HG03095 (cell line): ENCODE results near the gene TAB3.
"Not testable (repeated sequence)": the region's sequence is repeated elsewhere in the genome, so short reads cannot be mapped to it uniquely, and the experiment has no call there.

Experiments used
- ATAC-seq: cut with Tn5 transposase; IDR thresholded peaks from one replicate; pipeline ENCODE4 v1.9.1; 2021; ENCODE audit warnings: moderate library complexity; ENCODE audit not compliant: unreplicated experiment

TAB3 gene

GRCh38 chrX:30822068-30822681 lies 66.9 kb downstream of the TAB3 start:
- peak; percentile 90 for ATAC-seq

GRCh38 chrX:30821116-30821515 lies 67.9 kb downstream of the TAB3 start:
- no peak for ATAC-seq

- ATAC-seq = no peak
Measured at GRCh38 chrX:30819080-30819479, 70.0 kb downstream of the TAB3 start.

- ATAC-seq = no peak
Measured at GRCh38 chrX:30816079-30816478, 73.0 kb downstream of the TAB3 start.

- no peak for ATAC-seq
Measured at GRCh38 chrX:30814978-30815377, 74.1 kb downstream of the TAB3 start.

GRCh38 chrX:30812326-30812725 lies 76.7 kb downstream of the TAB3 start:
- ATAC-seq = peak; percentile 92

- ATAC-seq = no peak
Measured at GRCh38 chrX:30806187-30806728, 82.8 kb downstream of the TAB3 start.

- ATAC-seq = no peak
Measured at GRCh38 chrX:30804462-30804861, 84.6 kb downstream of the TAB3 start.

GRCh38 chrX:30800901-30801300 lies 88.2 kb downstream of the TAB3 start:
- ATAC-seq = no peak

GRCh38 chrX:30799327-30799726 lies 89.7 kb downstream of the TAB3 start:
- no peak for ATAC-seq

GRCh38 chrX:30798810-30799209 lies 90.2 kb downstream of the TAB3 start:
- no peak for ATAC-seq

GRCh38 chrX:30797301-30797700 lies 91.8 kb downstream of the TAB3 start:
- not testable (repeated sequence) for ATAC-seq

GRCh38 chrX:30795981-30796958 lies 92.8 kb downstream of the TAB3 start:
- ATAC-seq = no peak

GRCh38 chrX:30794497-30794896 lies 94.6 kb downstream of the TAB3 start:
- ATAC-seq = no peak

GRCh38 chrX:30793767-30794103 lies 95.3 kb downstream of the TAB3 start:
- ATAC-seq = no peak

- ATAC-seq = no peak
Measured at GRCh38 chrX:30793075-30793766, 95.8 kb downstream of the TAB3 start.

GRCh38 chrX:30791296-30792278 lies 97.5 kb downstream of the TAB3 start:
- no peak for ATAC-seq

- no peak for ATAC-seq
Measured at GRCh38 chrX:30787012-30787411, 102.0 kb downstream of the TAB3 start.

- no peak for ATAC-seq
Measured at GRCh38 chrX:30786374-30786773, 102.7 kb downstream of the TAB3 start.

GRCh38 chrX:30781711-30782444 lies 107.2 kb downstream of the TAB3 start:
- no peak for ATAC-seq
